Muscle of leg (tissue), 11 donors: ENCODE measurements around the gene LRRIQ1. TPM values are rescaled to one million over a fixed set of nuclear protein-coding genes. Genes with fewer than 3 reads are reported as not detected.

ENCODE experiments used
- DNase-seq: peaks from one replicate; pipeline ENCODE4 v3.0.0; 2013
- H3K27ac ChIP-seq: one replicate; pipeline ENCODE4 v1.5.1; 2013; ENCODE audit warnings: mild to moderate bottlenecking, low read length, control low read depth
- H3K27me3 ChIP-seq: one replicate; pipeline ENCODE4 v1.6.1; 2013; ENCODE audit warnings: low read length; ENCODE audit not compliant: control insufficient read depth, insufficient read depth
- H3K36me3 ChIP-seq: one replicate; pipeline ENCODE4 v1.6.1; 2013; ENCODE audit warnings: low read length; ENCODE audit not compliant: control insufficient read depth, insufficient read depth
- H3K4me1 ChIP-seq: one replicate; pipeline ENCODE4 v1.6.1; 2013; ENCODE audit warnings: low read length; ENCODE audit not compliant: control insufficient read depth, insufficient read depth
- H3K4me3 ChIP-seq: one replicate; pipeline ENCODE4 v1.5.1; 2013; ENCODE audit warnings: low read length, control low read depth
- H3K9me3 ChIP-seq: replicated peaks from 2 replicates; pipeline ENCODE4 v1.6.1; 2013; ENCODE audit warnings: low read depth, low read length; ENCODE audit not compliant: control insufficient read depth
- WGBS: methylation state at CpG from one replicate; pipeline ENCODE4 v1.1.5; 2013; ENCODE audit warnings: missing lambda C conversion rate; ENCODE audit not compliant: insufficient coverage; 5-methylcytosine and 5-hydroxymethylcytosine counted together
- polyA plus RNA-seq, 8 donors: library from polyadenylated mRNA; unstranded; fragments of 120-200 nt; gene quantifications; one replicate each; pipeline versions ENCODE4 v1.2.1 to v1.2.3, GENCODE V29; 2013; ENCODE audit warnings: inconsistent platforms in 1 of 8, low replicate concordance in 1 of 8; ENCODE audit not compliant: insufficient read length in 8 of 8, insufficient read depth in 1 of 8
- total RNA-seq: library from RNA; stranded (reverse); fragments of 120-200 nt; gene quantifications from one replicate; pipeline ENCODE4 v1.2.4, GENCODE V29; 2013

LRRIQ1 gene
- total and polyA plus RNA-seq, 9 donors: 0.15 to 0.77 (median 0.46) TPM

- H3K4me3 ChIP-seq: no peak overlapping the region
- 54% methylated on average over 25 of the region's 30 CpGs for WGBS
- H3K36me3 ChIP-seq: no peaks in the 10 kb centered on the region
- H3K9me3 ChIP-seq: no peaks in the 10 kb centered on the region
- no peak for DNase-seq
- H3K4me1 ChIP-seq: peaks cover 14% of the 10 kb centered on the region
- H3K27me3 ChIP-seq: peaks cover 56% of the 10 kb centered on the region
- no peak overlapping the region for H3K27ac ChIP-seq
Observed at GRCh38 chr12:85277900-85278597, 241.9 kb downstream of the LRRIQ1 start.

GRCh38 chr12:85278598-85279448 is 242.7 kb downstream of the LRRIQ1 start:
- Histone ChIP-seq H3K9me3 (no peaks in the 10 kb centered on the region), H3K4me3 (no peak overlapping the region), H3K27me3 (peaks cover 53% of the 10 kb centered on the region), H3K4me1 (peaks cover 10% of the 10 kb centered on the region), H3K27ac (no peak overlapping the region), H3K36me3 (no peaks in the 10 kb centered on the region)
- DNase-seq: no peak
- WGBS: 58% methylated on average over 26 of the region's 37 CpGs

GRCh38 chr12:85279449-85280164 is 243.5 kb downstream of the LRRIQ1 start:
- Histone ChIP-seq H3K9me3 (no peaks in the 10 kb centered on the region), H3K27ac (no peak overlapping the region), H3K4me1 (peaks cover 10% of the 10 kb centered on the region), H3K4me3 (peak overlapping the region; percentile 59), H3K27me3 (peaks cover 49% of the 10 kb centered on the region), H3K36me3 (no peaks in the 10 kb centered on the region)
- no peak for DNase-seq
- 7% methylated on average over 22 of the region's 44 CpGs for WGBS

GRCh38 chr12:85280165-85280983 is 244.2 kb downstream of the LRRIQ1 start, which contains the start of gene ALX1:
Gene ALX1 (plus strand): TSS chr12:85280220. CDS start chr12:85280262, 42 bp downstream.
- Histone ChIP-seq H3K36me3 (no peaks in the 10 kb centered on the region), H3K9me3 (no peaks in the 10 kb centered on the region), H3K27me3 (peaks cover 47% of the 10 kb centered on the region), H3K4me3 (peak within 1 kb of the TSS; percentile 59), H3K27ac (peak within 1 kb of the TSS; percentile 58), H3K4me1 (peaks cover 10% of the 10 kb centered on the region)
- WGBS: 1% methylated on average over 41 of the region's 49 CpGs
- peak; percentile 58 for DNase-seq

- H3K27ac ChIP-seq: peak overlapping the region; percentile 6
- no peaks in the 10 kb centered on the region for H3K36me3 ChIP-seq
- H3K4me1 ChIP-seq: peaks cover 10% of the 10 kb centered on the region
- H3K4me3 ChIP-seq: peak overlapping the region; percentile 59
- DNase-seq: no peak
- no peaks in the 10 kb centered on the region for H3K9me3 ChIP-seq
- peaks cover 44% of the 10 kb centered on the region for H3K27me3 ChIP-seq
- no CpG with 5 or more reads among the region's 15 CpGs for WGBS
Observed at GRCh38 chr12:85280984-85281630, 245.0 kb downstream of the LRRIQ1 start.

- Histone ChIP-seq H3K27ac (no peak overlapping the region), H3K4me1 (peaks cover 10% of the 10 kb centered on the region), H3K36me3 (no peaks in the 10 kb centered on the region), H3K9me3 (no peaks in the 10 kb centered on the region), H3K4me3 (no peak overlapping the region), H3K27me3 (peaks cover 42% of the 10 kb centered on the region)
- WGBS: 20% methylated on average over 2 of the region's 11 CpGs
- DNase-seq: no peak
Observed at GRCh38 chr12:85281636-85282312, 245.6 kb downstream of the LRRIQ1 start.

- Histone ChIP-seq H3K27me3 (peaks cover 31% of the 10 kb centered on the region), H3K9me3 (no peaks in the 10 kb centered on the region), H3K4me3 (no peak overlapping the region), H3K36me3 (no peaks in the 10 kb centered on the region), H3K27ac (no peak overlapping the region), H3K4me1 (peaks cover 10% of the 10 kb centered on the region)
- WGBS: 69% methylated on average over 5 of the region's 6 CpGs
- DNase-seq: no peak
Observed at GRCh38 chr12:85283560-85283959, 247.4 kb downstream of the LRRIQ1 start.
